HL-60 (cell line): ENCODE results near the gene MAN1C1.

Experiments
- CTCF ChIP-seq: IDR thresholded peaks from one replicate; pipeline ENCODE4 v1.5.1; 2011; ENCODE audit warnings: low read length, control low read depth, inconsistent platforms; ENCODE audit not compliant: insufficient read depth
- GABPA ChIP-seq: IDR thresholded peaks from 2 replicates; pipeline ENCODE4 v1.6.1; 2012; ENCODE audit warnings: low read depth
- POLR2AphosphoS5 ChIP-seq: IDR thresholded peaks from 2 replicates; pipeline ENCODE4 v1.6.1; 2012; ENCODE audit warnings: low read depth
- REST ChIP-seq: IDR thresholded peaks from 2 replicates; pipeline ENCODE4 v1.6.1; 2012; ENCODE audit warnings: low read depth; ENCODE audit not compliant: insufficient replicate concordance

GRCh38 chr1:25772692-25773245, 156.2 kb downstream of the MAN1C1 start:
- no peak for TF ChIP-seq CTCF
- TF ChIP-seq POLR2AphosphoS5, result no peak
- no peak for TF ChIP-seq REST
- no peak for TF ChIP-seq GABPA
